ENCODE results near the gene KCP. TPM values are rescaled to one million over a fixed set of nuclear protein-coding genes. Genes with fewer than 3 reads are reported as not detected.

Gene KCP
- total and polyA plus RNA-seq, 2 of the 13 experiments (the other 11 are each of a cell fraction or from before 2014, with no cell fraction given), result 0.37 to 1.0 TPM

DNA sequence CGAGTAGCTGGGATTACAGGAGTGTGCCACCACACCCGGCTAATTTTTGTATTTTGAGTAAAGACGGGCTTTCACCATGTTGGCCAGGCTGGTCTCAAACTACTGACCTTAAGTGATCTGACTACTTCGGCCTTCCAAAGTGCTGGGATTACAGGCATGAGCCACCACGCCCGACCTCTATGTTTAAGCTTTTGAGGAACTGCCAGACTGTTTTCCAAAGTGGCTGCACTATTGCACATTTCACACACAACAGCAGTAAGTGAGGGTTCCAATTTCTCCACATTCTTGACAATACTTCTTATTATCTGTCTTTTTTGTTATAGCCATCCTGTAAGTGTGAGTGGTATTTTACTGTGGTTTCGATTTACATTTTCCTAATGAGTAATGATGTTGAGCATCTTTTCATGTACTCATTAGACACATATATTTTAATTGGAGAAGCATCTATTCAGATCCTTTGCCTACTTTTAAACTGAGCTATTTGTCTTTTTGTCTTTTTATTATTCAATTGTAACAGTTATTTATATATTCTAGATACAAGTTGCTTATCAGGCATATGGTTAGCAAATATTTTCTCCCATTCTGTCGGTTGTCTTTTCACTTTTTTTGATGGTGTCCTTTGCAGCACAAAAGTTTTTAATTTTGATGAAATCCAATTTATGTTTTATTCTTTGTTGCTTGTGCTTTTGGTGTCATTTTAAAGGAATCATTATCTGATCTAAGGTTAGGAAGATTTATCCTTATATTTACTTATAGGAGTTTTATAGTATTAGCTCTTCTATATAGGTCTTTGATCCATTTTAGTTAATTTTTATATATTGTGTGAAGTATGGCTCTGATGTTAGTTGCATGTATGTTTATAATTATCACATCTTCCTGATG is 14.4 kb upstream of the KCP start:
- Histone ChIP-seq H4K20me1 (ENCODE audit: insufficient read depth, low read length) (no peaks in the 10 kb centered on the region), H2AFZ (ENCODE audit: low read length) (no peak overlapping the region), H3K79me2 (ENCODE audit: insufficient read depth, low read length) (no peaks in the 10 kb centered on the region), H3K4me1 (ENCODE audit: insufficient read depth, low read length) (no peaks in the 10 kb centered on the region), H3K4me2 (ENCODE audit: low read depth, low read length) (no peak overlapping the region), H3K27ac (ENCODE audit: extremely low read length, insufficient read depth, low read length) (no peak overlapping the region), H3K9me3 (ENCODE audit: low read length) (no peaks in the 10 kb centered on the region), H3K9ac (ENCODE audit: insufficient read depth, low read depth, low read length) (no peak overlapping the region), H3K4me3 (replicated peaks in 1 of 3; ENCODE audit: insufficient read depth in 1 of 3, low read depth in 2 of 3, low read length in 3 of 3) (no peak overlapping the region), H3K27me3 (ENCODE audit: control insufficient read depth in 1 of 2, insufficient read depth in 2 of 2, low read length in 2 of 2) (peaks cover 2 to 37% of the 10 kb centered on the region in 2 experiments; a peak in 4 of 5 replicates), H3K36me3 (replicated peaks in 1 of 2; ENCODE audit: control insufficient read depth in 1 of 2, insufficient read depth in 2 of 2, low read length in 2 of 2) (no peaks in the 10 kb centered on the region)
- FAIRE-seq (no peak), DNase-seq (ENCODE audit: low spot score) (no peak), ATAC-seq (no peak)
- no TSS peak for BruUV-seq (replicated peaks)
- intact Hi-C loops (cut with micrococcal nuclease; ENCODE audit: unreplicated experiment), result no loop called here
- POLR2A ChIA-PET, result no interaction called here
- CTCF ChIA-PET (ENCODE audit: low intra/inter-chr PET ratio, low total read pairs), result no interaction called here
- no peak for TF ChIP-seq DR1 (CRISPR knock-in tag; IDR thresholded peaks at IDR 0.05)
- no peak for TF ChIP-seq ZNF768 (CRISPR knock-in tag; IDR thresholded peaks at IDR 0.05)
- TF ChIP-seq, protein P1, sequence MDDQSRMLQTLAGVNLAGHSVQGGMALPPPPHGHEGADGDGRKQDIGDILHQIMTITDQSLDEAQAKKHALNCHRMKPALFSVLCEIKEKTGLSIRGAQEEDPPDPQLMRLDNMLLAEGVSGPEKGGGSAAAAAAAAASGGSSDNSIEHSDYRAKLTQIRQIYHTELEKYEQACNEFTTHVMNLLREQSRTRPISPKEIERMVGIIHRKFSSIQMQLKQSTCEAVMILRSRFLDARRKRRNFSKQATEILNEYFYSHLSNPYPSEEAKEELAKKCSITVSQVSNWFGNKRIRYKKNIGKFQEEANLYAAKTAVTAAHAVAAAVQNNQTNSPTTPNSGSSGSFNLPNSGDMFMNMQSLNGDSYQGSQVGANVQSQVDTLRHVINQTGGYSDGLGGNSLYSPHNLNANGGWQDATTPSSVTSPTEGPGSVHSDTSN (CRISPR knock-in tag; IDR thresholded peaks at IDR 0.05; ENCODE audit: borderline replicate concordance), result no peak
- no peak for TF ChIP-seq RBFOX2 (IDR thresholded peaks at IDR 0.05; ENCODE audit: low read depth, low read length)
- TF ChIP-seq ZNF552 (CRISPR knock-in tag; IDR thresholded peaks at IDR 0.05; ENCODE audit: borderline replicate concordance), result no peak
- TF ChIP-seq, protein P2, sequence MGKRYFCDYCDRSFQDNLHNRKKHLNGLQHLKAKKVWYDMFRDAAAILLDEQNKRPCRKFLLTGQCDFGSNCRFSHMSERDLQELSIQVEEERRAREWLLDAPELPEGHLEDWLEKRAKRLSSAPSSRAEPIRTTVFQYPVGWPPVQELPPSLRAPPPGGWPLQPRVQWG (CRISPR knock-in tag; IDR thresholded peaks at IDR 0.05; ENCODE audit: borderline replicate concordance, low read depth), result no peak
- TF ChIP-seq NR3C1 (CRISPR knock-in tag; IDR thresholded peaks at IDR 0.05), result no peak
- 18% methylated on average over 8 of the region's 8 CpGs for WGBS (ENCODE audit: low lambda C conversion rate)
- in situ Hi-C loops (cut with HindIII; ENCODE audit: extremely low pct_ligation_motif_present, low pct_unique_long_range_greater_than_20kb), result no loop called here
